Hindlimb muscle (tissue), 1 donor: ENCODE measurements around the gene NUP85. TPM values are rescaled to one million over a fixed set of nuclear protein-coding genes. Genes with fewer than 3 reads are reported as not detected.
"Not testable (repeated sequence)": the region's sequence is repeated elsewhere in the genome, so short reads cannot be mapped to it uniquely, and the experiment has no call there.

Experiments used
- DNase-seq: peaks from one replicate; pipeline ENCODE4 v3.0.0-alpha.2; 2013
- polyA plus RNA-seq: library from polyadenylated mRNA; unstranded; fragments of 120-200 nt; gene quantifications from one replicate; pipeline ENCODE4 v1.2.1, GENCODE V29; 2013; ENCODE audit not compliant: insufficient read length

Gene NUP85
- polyA plus RNA-seq, 1 donor, result 40.7 TPM

GRCh38 chr17:75199886-75200618 lies 5.4 kb upstream of the NUP85 start:
- DNase-seq, result no peak

DNA sequence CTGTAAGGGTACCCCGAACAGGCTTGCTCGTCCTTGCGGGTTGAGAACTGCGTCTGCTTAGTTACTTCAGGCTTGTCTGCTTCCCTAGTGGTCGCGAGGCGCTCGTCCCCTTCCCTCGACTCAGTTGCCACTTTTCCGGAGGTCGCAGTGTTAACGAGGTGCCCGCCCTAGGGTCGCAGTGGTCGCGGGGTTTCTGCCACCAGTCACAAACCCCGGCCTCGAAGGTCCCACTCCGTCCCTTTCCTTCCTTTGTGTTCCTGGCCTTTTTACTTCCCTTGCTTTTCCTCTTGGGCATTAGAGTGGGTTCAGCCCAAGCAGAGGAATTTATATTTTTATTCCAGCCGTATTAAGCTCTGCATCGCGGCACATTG lies 299 bp downstream of the NUP85 start:
- no peak for DNase-seq

DNA sequence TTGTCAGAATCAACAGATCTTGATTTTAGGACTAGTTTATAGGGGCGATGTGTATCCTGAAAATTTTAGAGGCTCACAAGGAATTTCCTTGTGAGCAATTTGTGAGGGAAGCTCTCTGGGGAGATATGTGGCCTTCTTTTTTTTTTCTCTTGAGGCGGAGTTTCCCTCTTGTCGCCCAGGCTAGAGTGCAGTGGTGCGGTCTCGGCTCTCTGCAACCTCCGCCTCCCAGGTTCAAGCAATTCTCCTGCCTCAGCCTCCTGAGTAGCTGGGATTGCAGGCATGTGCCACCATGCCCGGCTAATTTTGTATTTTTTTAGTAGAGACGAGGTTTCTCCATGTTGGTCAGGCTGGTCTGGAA lies 1.6 kb downstream of the NUP85 start:
- not testable (repeated sequence) for DNase-seq

GRCh38 chr17:75207760-75208159 lies 2.3 kb downstream of the NUP85 start:
- DNase-seq, result no peak

DNA sequence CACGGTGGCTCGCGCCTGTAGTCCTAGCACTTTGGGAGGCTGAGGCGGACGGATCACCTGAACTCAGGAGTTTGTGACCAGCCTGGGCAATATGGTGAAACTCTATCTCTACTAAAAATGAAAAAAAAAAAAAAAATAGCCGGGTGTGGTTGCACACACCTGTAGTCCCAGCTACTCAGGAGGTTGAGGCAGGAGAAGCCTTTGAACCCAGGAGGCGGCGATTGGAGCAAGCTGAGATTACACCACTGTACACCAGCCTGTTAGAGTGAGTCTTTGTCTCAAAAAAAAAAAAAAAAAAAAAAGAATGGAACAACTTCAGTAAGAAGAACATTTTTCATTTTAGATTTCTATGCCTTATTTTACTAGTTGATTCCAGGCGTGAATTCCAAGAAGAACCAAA lies 2.7 kb downstream of the NUP85 start:
- no peak for DNase-seq

DNA sequence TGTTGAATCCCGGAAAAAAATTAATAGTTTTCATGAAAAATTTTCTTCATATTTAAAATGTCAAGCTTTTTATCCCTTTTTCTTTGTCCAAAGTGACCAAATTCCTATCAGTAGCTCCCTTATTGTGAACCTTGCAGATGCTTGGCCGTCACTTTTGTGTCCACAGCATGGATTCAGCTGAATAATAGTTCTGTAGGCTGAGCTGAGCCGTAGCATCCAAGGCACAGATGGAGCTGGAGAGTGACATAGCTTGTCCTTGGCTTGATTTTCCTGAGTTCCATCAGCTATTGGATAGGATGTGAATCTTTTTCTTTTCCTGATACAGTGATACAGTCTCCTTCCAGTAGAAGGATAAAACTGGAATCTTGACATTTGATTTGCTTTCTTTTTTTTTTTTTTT lies 3.6 kb downstream of the NUP85 start:
- DNase-seq, result no peak

GRCh38 chr17:75218131-75218530 lies 12.7 kb downstream of the NUP85 start:
- no peak for DNase-seq

DNA sequence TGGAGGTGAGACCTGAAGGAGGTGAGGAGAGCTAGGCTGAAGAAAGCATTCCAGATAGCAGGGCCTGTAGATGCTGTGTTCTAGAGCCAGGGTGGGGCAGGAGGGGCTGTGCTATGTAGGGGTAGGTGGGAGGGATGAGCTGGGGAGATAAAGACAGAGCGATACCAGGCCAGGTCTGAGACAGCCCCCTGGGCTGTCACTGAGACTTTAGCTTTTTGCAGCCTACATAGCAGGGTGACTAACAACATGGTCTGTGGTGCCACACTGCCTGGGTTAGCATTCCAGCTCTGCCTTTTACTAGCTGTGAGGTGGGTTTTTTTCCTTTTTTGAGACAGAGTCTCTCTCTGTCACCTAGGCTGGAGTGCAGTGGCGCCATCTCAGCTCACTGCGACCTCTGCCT lies 14.3 kb downstream of the NUP85 start:
- DNase-seq, result no peak

- no peak for DNase-seq
Observed at GRCh38 chr17:75225016-75225415, 19.5 kb downstream of the NUP85 start.

DNA sequence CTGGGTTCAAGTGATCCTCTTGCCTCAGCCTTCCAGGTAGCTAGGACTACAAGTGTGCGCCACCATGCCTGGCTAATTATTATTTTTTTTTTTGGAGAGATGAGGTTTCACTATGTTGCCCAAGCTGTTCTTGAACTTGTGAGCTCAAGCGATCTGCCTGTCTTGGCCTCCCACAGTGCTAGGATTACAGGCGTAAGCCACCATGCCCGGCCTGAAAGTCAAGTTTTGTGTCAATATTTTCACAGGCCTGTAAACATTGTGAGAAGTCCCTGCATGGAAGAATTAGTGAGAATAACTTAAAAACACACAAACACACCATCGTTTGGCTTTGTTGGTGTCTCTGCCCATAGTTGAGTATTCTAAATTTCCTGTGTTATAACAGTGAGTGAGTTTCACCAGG lies 22.2 kb downstream of the NUP85 start:
- DNase-seq, result no peak

- DNase-seq, result no peak
Observed at GRCh38 chr17:75228305-75228704, 22.8 kb downstream of the NUP85 start.

DNA sequence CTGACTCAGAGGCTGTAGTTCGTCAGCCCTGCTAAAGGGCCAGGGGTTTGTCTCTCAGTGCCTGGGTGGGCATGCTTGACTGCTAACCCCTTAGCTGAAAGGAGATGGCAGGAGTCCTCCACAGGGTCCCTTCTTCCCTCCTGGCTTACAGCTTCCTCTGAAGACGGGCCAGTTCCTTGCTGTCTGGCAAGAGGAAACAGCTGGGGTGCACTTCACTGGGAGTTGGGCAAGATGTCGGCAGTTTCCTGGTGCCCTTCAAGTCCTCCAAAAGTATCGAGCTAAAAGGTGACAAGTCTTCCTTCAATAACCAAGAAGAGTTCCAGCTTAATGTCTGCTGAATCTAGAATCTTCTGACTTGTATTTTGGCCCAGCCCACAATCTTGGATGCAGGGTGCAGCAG lies 23.4 kb downstream of the NUP85 start:
- no peak for DNase-seq

GRCh38 chr17:75231071-75231470 lies 25.6 kb downstream of the NUP85 start:
- DNase-seq, result no peak

- no peak for DNase-seq
Observed at GRCh38 chr17:75231741-75232464, 26.4 kb downstream of the NUP85 start.

GRCh38 chr17:75232786-75233185 lies 27.3 kb downstream of the NUP85 start:
- no peak for DNase-seq

- no peak for DNase-seq
Observed at GRCh38 chr17:75237100-75238014, 31.9 kb downstream of the NUP85 start.

- DNase-seq, result no peak
Observed at GRCh38 chr17:75238020-75238580, 32.6 kb downstream of the NUP85 start.

DNA sequence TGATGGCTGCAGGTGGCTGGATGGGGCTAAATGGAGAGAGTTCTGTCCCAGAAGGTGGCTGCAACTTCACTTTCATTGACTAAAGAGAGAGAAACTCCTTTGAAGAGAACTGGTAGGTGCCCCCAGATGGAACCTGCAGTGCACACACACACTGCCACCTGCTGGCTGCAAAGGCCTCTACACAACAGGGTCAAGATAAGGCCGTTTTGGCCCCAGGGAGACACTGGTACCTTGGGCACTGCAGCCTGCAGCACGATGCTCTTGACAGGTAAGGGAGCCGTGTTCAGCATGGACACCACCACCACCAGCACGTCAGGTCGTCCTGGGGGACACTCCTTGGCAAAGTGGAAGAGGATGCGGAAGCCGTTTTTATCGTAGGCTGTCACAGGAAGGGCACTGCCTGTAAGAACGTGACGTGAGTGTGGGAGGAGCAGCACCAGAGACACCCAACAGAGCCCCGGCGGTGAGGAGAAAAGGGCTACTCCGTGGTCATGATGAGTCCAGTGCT lies 33.3 kb downstream of the NUP85 start:
- no peak for DNase-seq

DNA sequence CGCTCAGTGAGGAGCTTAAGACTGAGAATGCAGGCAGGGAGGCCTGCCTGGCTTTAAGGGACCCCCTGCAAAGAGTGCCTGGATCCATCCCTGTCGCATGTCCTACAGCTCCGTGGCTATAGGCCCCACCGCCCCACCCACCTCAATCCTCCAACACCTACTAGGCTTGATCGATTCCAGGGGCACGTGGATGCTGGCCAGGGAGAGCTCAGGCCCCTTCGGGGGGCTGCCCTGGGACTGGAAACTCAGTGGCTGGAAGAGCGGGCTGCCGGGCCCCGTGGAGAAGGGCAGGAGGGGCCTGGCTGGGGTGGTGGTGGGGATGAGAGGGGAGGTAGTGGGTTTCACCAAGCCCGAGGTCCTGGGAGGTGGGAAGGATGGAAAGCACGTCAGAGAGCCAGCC lies 33.7 kb downstream of the NUP85 start:
- no peak for DNase-seq

DNA sequence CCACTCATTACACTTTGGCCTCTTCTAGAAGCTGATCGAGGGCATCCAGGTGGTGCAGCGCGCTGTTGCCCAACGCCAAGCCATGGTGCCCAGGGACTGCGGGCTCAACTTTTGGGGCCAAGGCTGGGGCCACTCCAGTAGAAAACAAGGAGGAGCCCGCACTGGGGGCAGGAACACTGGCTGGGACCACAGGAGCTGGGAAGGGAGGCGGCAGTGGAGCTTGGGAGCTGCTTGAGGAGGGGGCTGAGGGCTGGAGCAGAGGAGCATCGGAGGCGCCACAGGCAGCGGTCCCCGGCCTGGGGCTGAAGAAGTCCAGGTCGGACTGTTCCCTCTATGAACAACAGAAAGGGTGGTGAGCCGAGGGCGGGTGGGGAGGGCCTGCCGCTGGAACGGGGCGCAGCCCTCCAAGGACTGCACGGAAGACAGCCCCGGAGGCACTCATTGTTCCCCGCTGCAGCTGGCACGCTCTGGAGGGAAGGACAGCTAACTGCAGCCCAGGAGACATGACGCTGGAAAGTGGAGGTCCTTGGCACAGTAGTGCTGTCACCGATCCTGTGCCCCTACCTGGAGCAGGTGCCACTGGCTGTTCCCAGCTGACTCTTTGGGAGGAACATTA lies 34.4 kb downstream of the NUP85 start:
- no peak for DNase-seq

DNA sequence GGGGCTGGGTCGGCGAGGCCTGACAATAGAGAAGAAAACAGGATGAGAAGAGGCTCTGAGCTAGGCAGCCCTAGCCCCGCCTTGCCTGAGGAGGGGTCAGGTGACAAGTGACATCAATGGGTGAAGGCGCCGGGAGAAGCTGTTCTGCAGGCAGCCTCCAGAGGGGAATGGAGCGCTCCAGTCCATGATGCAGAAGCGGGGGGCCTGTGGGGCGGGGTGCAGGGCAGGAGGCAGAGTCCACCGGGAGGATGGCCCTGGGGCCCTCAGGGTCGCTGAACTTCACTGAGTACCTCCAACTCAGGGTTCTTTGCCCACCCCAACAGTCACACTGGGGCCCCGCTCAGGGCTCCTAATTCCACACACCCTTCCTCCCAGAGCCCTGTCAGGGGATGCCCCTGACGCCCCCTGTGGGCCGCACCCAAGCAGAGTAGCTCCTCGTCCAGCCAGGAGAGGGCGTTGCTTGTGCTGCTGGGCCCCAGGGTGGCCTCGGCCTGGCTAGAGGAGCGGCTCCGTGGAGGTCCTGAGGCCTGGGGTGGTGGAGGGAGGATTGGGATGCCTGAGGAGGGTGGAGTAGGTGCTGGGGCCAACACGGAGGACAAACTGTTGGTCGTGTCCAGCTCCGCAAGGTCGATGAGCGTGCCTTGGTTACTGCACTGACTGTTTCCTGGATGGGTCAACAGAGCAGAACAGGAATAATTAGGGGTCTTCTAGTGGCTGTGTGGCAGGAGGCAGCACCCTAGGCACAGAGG lies 35.1 kb downstream of the NUP85 start:
- DNase-seq, result no peak

DNA sequence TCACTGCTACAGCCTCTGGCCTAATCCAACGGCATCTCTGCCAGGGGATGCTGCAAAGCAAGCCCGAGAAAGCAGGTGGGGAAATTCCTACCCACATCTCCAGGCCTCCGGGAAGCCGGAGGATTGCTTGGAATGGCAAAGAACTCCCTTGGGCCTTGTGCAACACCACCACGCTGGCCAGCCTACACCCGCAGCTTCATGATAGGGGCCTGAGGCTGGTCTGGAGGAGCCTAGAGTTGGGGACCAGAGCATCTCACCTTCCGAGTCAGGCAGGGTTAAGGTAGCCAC lies 35.6 kb downstream of the NUP85 start:
- DNase-seq, result no peak
